Retinal pigment epithelial cell (primary cell): ENCODE results near the gene SDHB.

ENCODE experiments used
- DNase-seq: peaks from one replicate; pipeline ENCODE4 v3.0.0-alpha.2; 2010; ENCODE audit warnings: low read depth
- H3K4me3 ChIP-seq: 2 replicates; pipeline ENCODE4 v1.5.1; 2011; ENCODE audit warnings: mild to moderate bottlenecking, low read length, control low read depth, moderate library complexity
- CTCF ChIP-seq: conservative IDR thresholded peaks from 2 replicates; pipeline ENCODE4 v1.5.1; 2011; ENCODE audit warnings: low read depth, low read length, control low read depth, inconsistent platforms

The SDHB gene

DNA sequence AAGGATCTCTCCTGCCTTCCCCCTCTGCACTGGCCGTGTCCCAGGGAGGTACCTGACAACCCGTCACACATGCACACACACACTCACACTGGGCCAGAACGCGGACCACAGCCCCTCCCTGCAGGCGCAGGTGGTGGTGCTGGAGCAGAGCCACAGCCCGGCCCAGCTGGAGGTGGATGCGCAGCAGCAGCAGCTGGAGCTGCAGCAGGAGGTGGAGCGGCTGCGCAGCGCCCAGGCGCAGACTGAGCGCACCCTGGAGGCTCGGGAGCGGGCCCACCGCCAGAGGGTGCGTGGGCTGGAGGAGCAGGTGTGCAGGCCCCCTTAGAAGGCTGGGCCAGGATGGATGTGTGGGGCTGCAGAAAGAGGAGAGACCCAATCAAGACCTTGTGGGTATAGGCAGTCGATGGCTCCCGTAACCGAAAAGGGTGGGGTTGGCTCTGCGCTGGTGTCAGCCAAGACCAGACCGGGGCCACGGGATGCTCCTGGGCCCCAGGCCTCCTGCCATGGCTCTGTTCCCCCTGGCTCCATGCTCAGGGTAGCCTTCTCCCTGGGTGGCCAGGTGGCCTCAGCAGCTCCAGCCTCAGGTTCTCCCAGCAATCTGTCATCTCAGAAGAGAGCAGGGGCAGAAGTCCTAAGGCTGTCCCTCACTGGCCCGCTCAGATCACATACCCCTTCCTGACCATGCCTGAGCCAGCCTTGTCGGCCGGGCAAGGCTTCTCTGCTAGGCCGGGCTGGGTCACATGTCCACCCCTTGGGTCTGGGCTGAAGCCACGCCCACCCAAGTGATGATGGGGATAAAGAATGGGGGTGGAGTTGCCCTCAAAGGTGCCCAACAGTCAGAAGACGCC, 82.3 kb downstream of the SDHB start:
- H3K4me3 ChIP-seq: no peak overlapping the region
- TF ChIP-seq CTCF: no peak
- peak; percentile 73 for DNase-seq

DNA sequence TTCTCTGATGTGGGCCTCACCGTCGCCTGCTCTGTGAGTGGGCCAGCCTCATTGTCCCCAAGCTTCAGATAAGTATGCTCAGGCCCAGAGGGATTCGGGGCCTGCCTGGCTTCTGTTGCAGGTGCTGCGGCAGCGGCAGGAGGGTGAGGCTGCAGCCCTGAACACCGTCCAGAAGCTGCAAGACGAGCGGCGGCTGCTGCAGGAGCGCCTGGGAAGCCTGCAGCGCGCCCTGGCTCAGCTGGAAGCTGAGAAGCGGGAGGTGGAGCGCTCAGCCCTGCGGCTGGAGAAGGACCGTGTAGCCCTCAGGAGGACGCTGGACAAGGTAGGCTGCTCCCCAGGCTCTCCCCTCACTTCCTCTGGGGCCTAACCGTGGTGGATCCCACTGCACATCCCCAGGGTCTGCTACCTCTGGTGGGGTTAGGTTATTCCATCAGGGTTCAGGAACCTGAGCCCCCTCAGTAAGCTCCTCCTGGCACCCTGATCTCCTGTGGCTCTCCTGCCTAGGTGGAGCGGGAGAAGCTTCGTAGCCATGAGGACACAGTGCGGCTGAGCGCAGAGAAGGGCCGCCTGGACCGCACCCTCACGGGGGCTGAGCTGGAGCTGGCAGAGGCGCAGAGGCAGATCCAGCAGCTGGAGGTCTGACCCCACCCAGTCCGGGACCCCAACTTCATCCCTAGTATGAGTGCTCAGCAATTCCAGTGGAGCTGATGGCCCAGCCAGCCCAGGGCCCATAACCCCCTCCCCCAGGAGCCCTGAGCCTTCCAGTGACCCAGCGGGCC, 83.5 kb downstream of the SDHB start:
- no peak overlapping the region for H3K4me3 ChIP-seq
- no peak for DNase-seq
- no peak for TF ChIP-seq CTCF

- no peak for DNase-seq
- no peak for TF ChIP-seq CTCF
- H3K4me3 ChIP-seq: no peak overlapping the region
Measured at GRCh38 chr1:16969651-16970050, 84.2 kb downstream of the SDHB start.

- no peak for TF ChIP-seq CTCF
- H3K4me3 ChIP-seq: no peak overlapping the region
- DNase-seq: no peak
Measured at GRCh38 chr1:16969057-16969611, 84.7 kb downstream of the SDHB start.
